Osteocyte (in vitro differentiated cells): ENCODE data around the gene RAB21. TPM values are rescaled to one million over a fixed set of nuclear protein-coding genes. Genes with fewer than 3 reads are reported as not detected.
A peak's percentile ranks its signal among the peaks of the same experiment; 100 is the strongest.
"Not testable (repeated sequence)": the region's sequence is repeated elsewhere in the genome, so short reads cannot be mapped to it uniquely, and the experiment has no call there.

Source experiments
- DNase-seq: peaks from one replicate; pipeline ENCODE4 v3.0.0; 2021; ENCODE audit warnings: mixed read lengths; ENCODE audit not compliant: unreplicated experiment; ENCODE audit errors: extremely low spot score
- H3K27ac Mint-ChIP-seq: one replicate; pipeline ENCODE4 v1.8.0; 2021; ENCODE audit warnings: mild to moderate bottlenecking, mixed read lengths; ENCODE audit not compliant: unreplicated experiment
- H3K27me3 Mint-ChIP-seq: one replicate; pipeline ENCODE4 v1.8.0; 2021; ENCODE audit warnings: mixed read lengths; ENCODE audit not compliant: unreplicated experiment
- H3K36me3 Mint-ChIP-seq: one replicate; pipeline ENCODE4 v1.8.0; 2021; ENCODE audit warnings: mixed read lengths; ENCODE audit not compliant: unreplicated experiment
- H3K4me1 Mint-ChIP-seq: one replicate; pipeline ENCODE4 v1.8.0; 2021; ENCODE audit warnings: mixed read lengths; ENCODE audit not compliant: unreplicated experiment
- H3K4me3 Mint-ChIP-seq: one replicate; pipeline ENCODE4 v1.8.0; 2021; ENCODE audit warnings: mild to moderate bottlenecking, moderate library complexity, mixed read lengths; ENCODE audit not compliant: unreplicated experiment
- H3K9me3 Mint-ChIP-seq: one replicate; pipeline ENCODE4 v1.8.0; 2021; ENCODE audit warnings: mixed read lengths; ENCODE audit not compliant: unreplicated experiment
- total RNA-seq: library from RNA; stranded (reverse); gene quantifications from 2 replicates; pipeline ENCODE4 v1.2.1, GENCODE V29; 2021
- TF ChIP-seq, protein P1 (sequence below): fragments of 200-600 bp; sonication (generic); IDR thresholded peaks from 2 replicates; pipeline ENCODE4 v1.5.0; 2021; ENCODE audit warnings: antibody characterized with exemption, mild to moderate bottlenecking, moderate library complexity

RAB21 gene
- total RNA-seq, 1 donor from 2014 or later = 70.6 TPM

DNA sequence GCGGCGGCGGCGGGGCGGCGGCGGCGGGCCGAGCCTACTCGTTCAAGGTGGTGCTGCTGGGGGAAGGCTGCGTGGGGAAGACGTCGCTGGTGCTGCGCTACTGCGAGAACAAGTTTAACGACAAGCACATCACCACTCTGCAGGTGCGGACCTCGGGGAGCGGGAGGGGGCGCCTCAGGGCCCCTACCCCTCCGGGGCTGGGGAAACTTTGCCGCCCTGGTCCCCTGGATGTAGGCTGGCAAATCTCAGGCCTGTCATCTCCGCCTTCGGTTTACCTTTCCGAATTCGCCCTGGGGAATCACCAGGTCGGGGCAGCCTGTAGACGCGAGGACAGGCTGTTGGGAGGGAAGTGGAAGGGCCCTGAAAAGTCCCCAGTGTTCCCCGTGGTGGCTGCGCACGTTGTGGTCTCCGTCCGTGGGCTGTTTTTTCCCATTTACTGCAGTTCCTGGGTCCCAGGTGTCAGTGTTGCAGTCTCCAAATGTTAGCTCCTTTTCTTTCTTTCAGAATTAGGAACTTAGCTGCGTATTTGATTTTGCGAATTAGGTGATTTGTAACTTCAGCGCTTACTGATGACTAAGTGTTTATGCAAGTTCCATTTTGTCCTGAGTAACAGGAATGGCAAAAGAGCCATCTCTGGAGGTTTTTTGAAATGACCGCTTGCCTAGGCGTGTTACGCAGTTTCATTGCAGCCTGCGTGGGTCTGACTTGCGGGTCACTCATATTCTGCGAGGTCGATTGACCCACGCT lies 656 bp downstream of the RAB21 start:
- Mint-ChIP-seq H3K4me3 (peak overlapping the region; percentile 89), H3K9me3 (peaks cover 14% of the 10 kb centered on the region), H3K27ac (peak overlapping the region; percentile 90), H3K36me3 (peaks cover 22% of the 10 kb centered on the region), H3K4me1 (peaks cover 25% of the 10 kb centered on the region), H3K27me3 (peaks cover 22% of the 10 kb centered on the region)
- TF ChIP-seq, protein P1, sequence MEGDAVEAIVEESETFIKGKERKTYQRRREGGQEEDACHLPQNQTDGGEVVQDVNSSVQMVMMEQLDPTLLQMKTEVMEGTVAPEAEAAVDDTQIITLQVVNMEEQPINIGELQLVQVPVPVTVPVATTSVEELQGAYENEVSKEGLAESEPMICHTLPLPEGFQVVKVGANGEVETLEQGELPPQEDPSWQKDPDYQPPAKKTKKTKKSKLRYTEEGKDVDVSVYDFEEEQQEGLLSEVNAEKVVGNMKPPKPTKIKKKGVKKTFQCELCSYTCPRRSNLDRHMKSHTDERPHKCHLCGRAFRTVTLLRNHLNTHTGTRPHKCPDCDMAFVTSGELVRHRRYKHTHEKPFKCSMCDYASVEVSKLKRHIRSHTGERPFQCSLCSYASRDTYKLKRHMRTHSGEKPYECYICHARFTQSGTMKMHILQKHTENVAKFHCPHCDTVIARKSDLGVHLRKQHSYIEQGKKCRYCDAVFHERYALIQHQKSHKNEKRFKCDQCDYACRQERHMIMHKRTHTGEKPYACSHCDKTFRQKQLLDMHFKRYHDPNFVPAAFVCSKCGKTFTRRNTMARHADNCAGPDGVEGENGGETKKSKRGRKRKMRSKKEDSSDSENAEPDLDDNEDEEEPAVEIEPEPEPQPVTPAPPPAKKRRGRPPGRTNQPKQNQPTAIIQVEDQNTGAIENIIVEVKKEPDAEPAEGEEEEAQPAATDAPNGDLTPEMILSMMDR = no peak
- DNase-seq = no peak

DNA sequence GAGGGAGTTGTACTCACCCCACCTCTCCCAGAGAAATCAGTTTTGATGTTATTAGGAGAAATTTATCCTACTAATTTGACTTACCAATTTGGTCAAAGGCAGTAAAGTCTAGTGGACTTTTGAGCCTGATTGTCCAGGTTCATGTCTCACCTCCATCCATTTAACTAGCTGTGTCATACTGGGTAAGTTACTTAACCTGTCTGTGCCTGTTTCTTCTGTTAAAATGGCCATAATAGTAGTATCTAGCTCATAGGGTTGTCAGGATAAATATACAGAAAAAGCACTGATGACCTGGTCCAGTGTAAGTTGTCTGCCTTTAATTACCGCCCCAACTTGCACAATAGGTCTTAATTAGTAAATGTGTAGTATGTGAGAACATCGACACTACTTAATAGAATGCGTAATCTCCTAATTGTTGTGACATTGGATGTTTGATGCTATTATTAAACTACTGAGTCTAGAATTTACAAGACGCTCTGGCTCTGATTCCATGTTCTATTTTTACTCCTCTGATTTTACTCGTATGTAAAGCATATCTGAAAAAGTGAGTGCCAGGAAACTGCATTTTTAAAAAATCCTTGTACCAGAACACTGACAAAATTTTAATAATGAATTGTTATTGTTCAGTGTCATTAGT lies 1.5 kb downstream of the RAB21 start:
- Mint-ChIP-seq H3K27ac (peak overlapping the region; percentile 90), H3K4me1 (peaks cover 25% of the 10 kb centered on the region), H3K9me3 (peaks cover 20% of the 10 kb centered on the region), H3K36me3 (peaks cover 27% of the 10 kb centered on the region), H3K27me3 (peaks cover 13% of the 10 kb centered on the region), H3K4me3 (peak overlapping the region; percentile 89)
- no peak for DNase-seq
- TF ChIP-seq, protein P1 = no peak

DNA sequence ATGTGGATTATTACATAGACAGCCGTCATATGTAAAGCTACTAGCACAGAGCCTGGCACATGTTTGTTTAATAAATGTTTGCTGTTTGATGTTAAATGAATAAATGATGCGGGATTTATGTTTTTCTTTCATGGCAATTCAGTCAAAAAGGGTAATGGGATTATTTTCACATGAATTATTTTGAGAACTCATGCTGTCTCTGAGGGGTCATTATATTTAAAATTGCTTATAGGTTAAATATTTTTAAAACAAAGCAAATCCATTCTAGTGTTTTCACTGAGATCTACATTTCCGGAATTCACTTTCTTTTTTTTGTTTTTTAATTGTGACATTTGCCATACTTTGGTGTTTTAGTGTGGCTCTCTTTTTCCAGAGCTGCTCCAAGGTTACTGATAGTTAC lies 5.3 kb downstream of the RAB21 start:
- Mint-ChIP-seq H3K4me1 (peaks cover 27% of the 10 kb centered on the region), H3K27ac (no peak overlapping the region), H3K9me3 (peaks cover 20% of the 10 kb centered on the region), H3K4me3 (no peak overlapping the region), H3K36me3 (peaks cover 29% of the 10 kb centered on the region), H3K27me3 (no peaks in the 10 kb centered on the region)
- TF ChIP-seq, protein P1 = no peak
- no peak for DNase-seq

DNA sequence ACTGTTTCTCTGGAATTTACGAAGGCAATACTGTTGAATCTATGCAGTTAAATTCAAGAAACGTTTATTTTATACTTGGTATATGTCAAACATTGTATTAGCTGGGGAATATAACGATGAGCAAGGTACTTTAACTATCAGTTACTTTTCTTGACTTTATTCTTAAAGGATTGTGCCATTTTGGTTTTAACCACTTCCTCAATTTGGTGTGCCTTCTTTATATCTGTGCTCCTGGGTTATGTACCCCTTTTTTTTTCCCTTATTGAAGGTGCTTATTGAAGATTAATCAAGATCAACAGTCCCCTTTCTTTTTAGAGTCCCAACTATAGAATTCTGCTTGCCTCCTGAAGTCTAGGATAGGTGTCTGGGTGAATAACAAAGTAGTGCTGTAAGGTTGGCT lies 5.8 kb downstream of the RAB21 start:
- H3K9me3 Mint-ChIP-seq = peaks cover 20% of the 10 kb centered on the region
- H3K4me1 Mint-ChIP-seq = peaks cover 32% of the 10 kb centered on the region
- no peaks in the 10 kb centered on the region for H3K27me3 Mint-ChIP-seq
- peaks cover 29% of the 10 kb centered on the region for H3K36me3 Mint-ChIP-seq
- no peak overlapping the region for H3K27ac Mint-ChIP-seq
- TF ChIP-seq, protein P1 = no peak
- no peak for DNase-seq
- H3K4me3 Mint-ChIP-seq = no peak overlapping the region

DNA sequence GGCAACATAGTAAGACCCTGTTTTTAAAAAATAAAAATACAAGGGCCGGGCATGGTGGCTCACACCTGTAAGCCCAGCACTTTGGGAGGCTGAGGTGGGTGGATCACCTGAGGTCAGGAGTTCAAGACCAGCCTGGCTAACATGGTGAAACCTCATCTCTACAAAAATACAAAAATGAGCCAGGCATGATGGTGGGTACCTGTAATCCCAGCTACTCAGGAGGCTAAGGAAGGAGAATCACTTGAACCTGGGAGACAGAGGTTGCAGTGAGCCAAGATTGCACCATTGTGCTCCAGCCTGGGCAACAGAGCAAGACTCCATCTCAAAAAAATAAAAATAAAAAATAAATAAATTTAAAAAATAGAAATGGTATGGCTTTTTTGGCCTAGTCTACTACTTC lies 6.7 kb downstream of the RAB21 start:
- not testable (repeated sequence) for H3K27me3 Mint-ChIP-seq, H3K27ac Mint-ChIP-seq, H3K4me3 Mint-ChIP-seq, DNase-seq
- H3K4me1 Mint-ChIP-seq = peaks cover 24% of the 10 kb centered on the region
- H3K36me3 Mint-ChIP-seq = peaks cover 29% of the 10 kb centered on the region
- H3K9me3 Mint-ChIP-seq = peaks cover 20% of the 10 kb centered on the region
